Left forelimb (tissue), 1 donor: ENCODE measurements around the gene MNX1.

ENCODE experiments used
- DNase-seq: peaks from one replicate; pipeline ENCODE4 v3.0.0-alpha.2; 2018; ENCODE audit warnings: low spot score

The MNX1 gene

GRCh38 chr7:157002819-157003421 lies 7.5 kb downstream of the MNX1 start:
- no peak for DNase-seq

- no peak for DNase-seq
Measured at GRCh38 chr7:157001920-157002818, 8.3 kb downstream of the MNX1 start.

- no peak for DNase-seq
Measured at GRCh38 chr7:157000741-157001653, 9.5 kb downstream of the MNX1 start.

- DNase-seq = no peak
Measured at GRCh38 chr7:156999958-157000726, 10.3 kb downstream of the MNX1 start.

GRCh38 chr7:156998988-156999957 lies 11.2 kb downstream of the MNX1 start:
- no peak for DNase-seq

GRCh38 chr7:156994417-156994816 lies 16.0 kb downstream of the MNX1 start:
- no peak for DNase-seq

- no peak for DNase-seq
Measured at GRCh38 chr7:156993925-156994235, 16.6 kb downstream of the MNX1 start.

GRCh38 chr7:156993021-156993924 lies 17.2 kb downstream of the MNX1 start:
- DNase-seq = no peak

GRCh38 chr7:156989766-156990535 lies 20.5 kb downstream of the MNX1 start:
- no peak for DNase-seq

GRCh38 chr7:156988343-156989185 lies 21.9 kb downstream of the MNX1 start:
- no peak for DNase-seq

GRCh38 chr7:156986378-156986777 lies 24.1 kb downstream of the MNX1 start:
- DNase-seq = no peak

- DNase-seq = no peak
Measured at GRCh38 chr7:156985101-156985992, 25.1 kb downstream of the MNX1 start.

GRCh38 chr7:156984174-156984891 lies 26.1 kb downstream of the MNX1 start:
- no peak for DNase-seq

GRCh38 chr7:156979711-156980110 lies 30.8 kb downstream of the MNX1 start:
- DNase-seq = no peak

GRCh38 chr7:156979007-156979606 lies 31.4 kb downstream of the MNX1 start:
- no peak for DNase-seq

GRCh38 chr7:156975620-156976019 lies 34.8 kb downstream of the MNX1 start:
- no peak for DNase-seq
